OCI-LY1 (cell line): ENCODE data around the gene SAMD5.

Source experiments
- H2AFZ ChIP-seq: fragments of 200-600 bp; sonication (generic), shearing (Covaris generic); 2 replicates; pipeline ENCODE4 v1.6.0; 2014; ENCODE audit warnings: antibody characterized with exemption, mild to moderate bottlenecking, low read length
- H3F3A ChIP-seq: fragments of 200-600 bp; sonication (generic), shearing (Covaris generic); 2 replicates; pipeline ENCODE4 v1.6.0; 2014; ENCODE audit warnings: mild to moderate bottlenecking, antibody characterized with exemption, low read length, moderate library complexity; ENCODE audit not compliant: insufficient read depth
- H3K27ac ChIP-seq: fragments of 200-600 bp; sonication (generic); 2 replicates; pipeline ENCODE4 v1.5.1; 2014; ENCODE audit warnings: low read length, mixed run types, mild to moderate bottlenecking, low read depth; ENCODE audit not compliant: poor library complexity, severe bottlenecking
- H3K27me3 ChIP-seq: fragments of 200-600 bp; sonication (generic); 2 replicates; pipeline ENCODE4 v1.6.0; 2014; ENCODE audit warnings: antibody characterized with exemption, mild to moderate bottlenecking, low read length, moderate library complexity; ENCODE audit not compliant: insufficient read depth
- H3K36me3 ChIP-seq: fragments of 200-600 bp; sonication (generic); 2 replicates; pipeline ENCODE4 v1.6.1; 2014; ENCODE audit warnings: mild to moderate bottlenecking, antibody characterized with exemption, low read length, moderate library complexity, mixed read lengths; ENCODE audit not compliant: insufficient read depth
- H3K4me1 ChIP-seq: fragments of 200-600 bp; sonication (generic); 2 replicates; pipeline ENCODE4 v1.5.1; 2014; ENCODE audit warnings: mild to moderate bottlenecking, low read length, moderate library complexity; ENCODE audit not compliant: insufficient read depth, severe bottlenecking
- H3K4me2 ChIP-seq: fragments of 200-600 bp; sonication (generic), shearing (Covaris generic); 2 replicates; pipeline ENCODE4 v1.6.1; 2014; ENCODE audit warnings: low read length
- H3K4me3 ChIP-seq: fragments of 200-600 bp; sonication (generic); 2 replicates; pipeline ENCODE4 v1.5.1; 2014; ENCODE audit warnings: low read length, low read depth, mild to moderate bottlenecking, mixed read lengths; ENCODE audit not compliant: poor library complexity, severe bottlenecking
- H3K79me2 ChIP-seq: fragments of 200-600 bp; shearing (Covaris generic); 2 replicates; pipeline ENCODE4 v1.6.1; 2016; ENCODE audit warnings: mixed run types, low read length, mixed read lengths; ENCODE audit not compliant: insufficient read depth
- H3K9ac ChIP-seq: fragments of 200-600 bp; sonication (generic), shearing (Covaris generic); 2 replicates; pipeline ENCODE4 v1.6.1; 2014; ENCODE audit warnings: mild to moderate bottlenecking, low read length, mixed read lengths
- H3K9me2 ChIP-seq: fragments of 200-600 bp; sonication (generic), shearing (Covaris generic); 2 replicates; pipeline ENCODE4 v1.6.1; 2014; ENCODE audit warnings: low read depth, mild to moderate bottlenecking, low read length, mixed read lengths
- H3K9me3 ChIP-seq: fragments of 200-600 bp; shearing (Covaris generic); 2 replicates; pipeline ENCODE4 v1.6.1; 2014; ENCODE audit warnings: low read length, mixed read lengths
- H4K20me1 ChIP-seq: fragments of 200-600 bp; sonication (generic), shearing (Covaris generic); 2 replicates; pipeline ENCODE4 v1.6.0; 2016; ENCODE audit warnings: mild to moderate bottlenecking, low read length; ENCODE audit not compliant: insufficient read depth
- EZH2 ChIP-seq: fragments of 200-600 bp; sonication (generic), shearing (Covaris generic); IDR thresholded peaks from 2 replicates; pipeline ENCODE4 v1.8.0; 2017; ENCODE audit warnings: borderline replicate concordance, mixed run types, mild to moderate bottlenecking, antibody characterized with exemption, low read length, moderate library complexity, mixed read lengths
- TF ChIP-seq, protein P1 (sequence below): fragments of 200-600 bp; sonication (generic), shearing (Covaris generic); IDR thresholded peaks from 2 replicates; pipeline ENCODE4 v1.5.1; 2017; ENCODE audit warnings: mild to moderate bottlenecking, antibody characterized with exemption, low read length, moderate library complexity, mixed read lengths

The SAMD5 gene

DNA sequence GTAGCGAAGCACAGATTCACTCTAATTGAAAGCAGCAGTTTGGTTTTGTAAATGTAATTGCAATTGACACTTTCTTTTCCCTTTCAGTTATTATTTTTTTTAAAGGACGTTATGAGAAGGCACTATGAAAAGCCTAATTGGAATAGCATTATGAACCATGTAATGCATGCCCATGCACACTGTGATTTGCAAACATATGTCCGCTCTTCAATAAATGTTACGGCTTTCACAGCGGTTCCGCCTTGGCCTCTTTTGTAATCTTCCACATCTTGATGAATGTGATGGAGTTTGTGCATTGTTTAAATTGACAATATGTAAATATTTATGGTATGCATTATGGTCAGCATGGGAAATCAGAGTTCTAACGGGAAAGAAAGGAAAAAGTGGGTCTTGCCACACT, 61.3 kb downstream of the SAMD5 start:
- Histone ChIP-seq H2AFZ (no peak overlapping the region), H3K4me1 (no peaks in the 10 kb centered on the region), H3K36me3 (no peaks in the 10 kb centered on the region), H3K27ac (no peak overlapping the region), H3K4me2 (no peak overlapping the region), H3K9ac (no peak overlapping the region), H3K9me3 (no peaks in the 10 kb centered on the region), H3K79me2 (no peaks in the 10 kb centered on the region), H3K27me3 (no peaks in the 10 kb centered on the region), H3K4me3 (no peak overlapping the region), H3K9me2 (no peaks in the 10 kb centered on the region), H3F3A (no peaks in the 10 kb centered on the region), H4K20me1 (no peaks in the 10 kb centered on the region)
- TF ChIP-seq EZH2: no peak
- TF ChIP-seq, protein P1, sequence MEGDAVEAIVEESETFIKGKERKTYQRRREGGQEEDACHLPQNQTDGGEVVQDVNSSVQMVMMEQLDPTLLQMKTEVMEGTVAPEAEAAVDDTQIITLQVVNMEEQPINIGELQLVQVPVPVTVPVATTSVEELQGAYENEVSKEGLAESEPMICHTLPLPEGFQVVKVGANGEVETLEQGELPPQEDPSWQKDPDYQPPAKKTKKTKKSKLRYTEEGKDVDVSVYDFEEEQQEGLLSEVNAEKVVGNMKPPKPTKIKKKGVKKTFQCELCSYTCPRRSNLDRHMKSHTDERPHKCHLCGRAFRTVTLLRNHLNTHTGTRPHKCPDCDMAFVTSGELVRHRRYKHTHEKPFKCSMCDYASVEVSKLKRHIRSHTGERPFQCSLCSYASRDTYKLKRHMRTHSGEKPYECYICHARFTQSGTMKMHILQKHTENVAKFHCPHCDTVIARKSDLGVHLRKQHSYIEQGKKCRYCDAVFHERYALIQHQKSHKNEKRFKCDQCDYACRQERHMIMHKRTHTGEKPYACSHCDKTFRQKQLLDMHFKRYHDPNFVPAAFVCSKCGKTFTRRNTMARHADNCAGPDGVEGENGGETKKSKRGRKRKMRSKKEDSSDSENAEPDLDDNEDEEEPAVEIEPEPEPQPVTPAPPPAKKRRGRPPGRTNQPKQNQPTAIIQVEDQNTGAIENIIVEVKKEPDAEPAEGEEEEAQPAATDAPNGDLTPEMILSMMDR: no peak

DNA sequence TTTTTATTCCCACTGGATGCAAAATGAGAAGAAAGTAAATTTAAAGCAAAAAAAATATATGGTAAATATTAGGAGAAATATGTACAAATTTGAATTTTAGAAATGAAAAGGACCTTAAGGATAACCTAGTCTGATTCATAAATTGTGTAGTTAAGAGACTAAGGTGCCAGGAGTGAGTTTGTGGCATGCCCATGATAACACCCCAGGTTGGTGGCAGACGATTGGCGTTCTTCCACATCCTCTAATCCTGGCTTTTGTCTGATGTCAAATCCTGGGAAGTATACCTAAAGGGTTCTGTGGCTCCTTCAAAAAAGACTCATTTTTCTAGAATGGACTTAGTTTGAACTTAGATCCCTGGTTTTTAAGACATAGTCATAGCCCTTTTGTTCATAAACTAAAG, 62.2 kb downstream of the SAMD5 start:
- Histone ChIP-seq H3K4me2 (no peak overlapping the region), H3K79me2 (no peaks in the 10 kb centered on the region), H3K9ac (no peak overlapping the region), H3K4me3 (no peak overlapping the region), H3K36me3 (no peaks in the 10 kb centered on the region), H3K9me2 (no peaks in the 10 kb centered on the region), H2AFZ (no peak overlapping the region), H3K27me3 (no peaks in the 10 kb centered on the region), H3K9me3 (no peaks in the 10 kb centered on the region), H3K4me1 (no peaks in the 10 kb centered on the region), H3F3A (no peaks in the 10 kb centered on the region), H3K27ac (no peak overlapping the region), H4K20me1 (no peaks in the 10 kb centered on the region)
- TF ChIP-seq EZH2: no peak
- TF ChIP-seq, protein P1: no peak

DNA sequence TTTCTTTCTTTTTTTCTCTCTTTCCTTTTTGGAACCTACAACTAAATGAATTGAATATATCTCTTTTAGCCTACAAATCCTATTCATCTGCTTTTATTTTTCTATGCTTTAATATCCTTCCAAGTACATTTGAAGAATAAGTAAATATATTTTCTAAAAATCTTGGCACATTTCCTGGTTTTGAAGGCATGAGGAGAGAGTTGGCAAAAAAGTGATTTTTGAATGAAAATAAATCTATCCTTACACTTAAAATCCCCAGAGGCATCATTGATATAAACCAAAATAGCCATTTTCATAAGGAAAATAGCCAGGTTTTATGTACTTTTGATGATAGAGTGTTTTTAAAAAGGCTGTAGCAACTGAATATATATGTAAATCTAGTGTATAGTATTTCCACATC, 69.0 kb downstream of the SAMD5 start:
- no peaks in the 10 kb centered on the region for H3F3A ChIP-seq
- H3K9me2 ChIP-seq: no peaks in the 10 kb centered on the region
- H3K4me1 ChIP-seq: no peaks in the 10 kb centered on the region
- no peaks in the 10 kb centered on the region for H3K9me3 ChIP-seq
- no peak overlapping the region for H3K9ac ChIP-seq
- no peak overlapping the region for H3K4me3 ChIP-seq
- H3K4me2 ChIP-seq: no peak overlapping the region
- TF ChIP-seq, protein P1: no peak
- TF ChIP-seq EZH2: no peak
- H3K27me3 ChIP-seq: no peaks in the 10 kb centered on the region
- H2AFZ ChIP-seq: no peak overlapping the region
- no peaks in the 10 kb centered on the region for H4K20me1 ChIP-seq
- H3K79me2 ChIP-seq: no peaks in the 10 kb centered on the region
- no peak overlapping the region for H3K27ac ChIP-seq
- no peaks in the 10 kb centered on the region for H3K36me3 ChIP-seq
